ENCODE results near the gene SCMH1. TPM values are rescaled to one million over a fixed set of nuclear protein-coding genes. Genes with fewer than 3 reads are reported as not detected.

The SCMH1 gene
- total RNA-seq, 2 experiments from 2014 or later: 47.0 to 47.7 TPM

- Histone ChIP-seq H3K9me2 (ENCODE audit: insufficient read depth, low read length) (no peaks in the 10 kb centered on the region), H3K36me3 (ENCODE audit: insufficient read depth, low read length) (peaks cover 27% of the 10 kb centered on the region), H2AFZ (ENCODE audit: low read length) (no peak overlapping the region), H3K79me2 (ENCODE audit: insufficient read depth, low read depth, low read length) (no peaks in the 10 kb centered on the region), H4K20me1 (ENCODE audit: insufficient read depth, low read length) (no peaks in the 10 kb centered on the region), H3K4me3 (ENCODE audit: low read depth, low read length, poor library complexity, severe bottlenecking) (no peak overlapping the region), H3K4me2 (ENCODE audit: low read length) (no peak overlapping the region), H3K4me1 (ENCODE audit: insufficient read depth, low read length, poor library complexity, severe bottlenecking) (no peaks in the 10 kb centered on the region), H3K9me3 (ENCODE audit: low read length) (peaks cover 24% of the 10 kb centered on the region), H3K27ac (ENCODE audit: low read depth, low read length, poor library complexity, severe bottlenecking) (no peak overlapping the region)
- TF ChIP-seq CTCF (conservative IDR thresholded peaks at IDR 0.05; ENCODE audit: low read length) (no peak), EZH2phosphoT487 (IDR thresholded peaks at IDR 0.05; ENCODE audit: borderline replicate concordance, low read depth, low read length) (no peak)
- CTCF ChIA-PET (ENCODE audit: unreplicated experiment): no interaction called here
- DNase-seq (ENCODE audit: low spot score): no peak
- intact Hi-C loops (cut with micrococcal nuclease; ENCODE audit: unreplicated experiment): no loop called here
- no TSS peak for BruUV-seq (replicated peaks)
- POLR2A ChIA-PET: interaction anchor here (0.6 kb wide), 1 partner anchor 57 kb away, joined by 3 read pairs; no protein-coding TSS in a partner anchor
Measured at GRCh38 chr1:41164727-41165126, 77.4 kb downstream of the SCMH1 start.

GRCh38 chr1:41162441-41162840 is 79.7 kb downstream of the SCMH1 start:
- no peaks in the 10 kb centered on the region for H3K79me2 ChIP-seq (ENCODE audit: insufficient read depth, low read depth, low read length)
- intact Hi-C loops (cut with micrococcal nuclease; ENCODE audit: unreplicated experiment): no loop called here
- POLR2A ChIA-PET: interaction anchor here (0.9 kb wide), 1 partner anchor 16 kb away, joined by 3 read pairs; no protein-coding TSS in a partner anchor
- DNase-seq (ENCODE audit: low spot score): no peak
- H3K4me2 ChIP-seq (ENCODE audit: low read length): no peak overlapping the region
- no peak overlapping the region for H3K27ac ChIP-seq (ENCODE audit: low read depth, low read length, poor library complexity, severe bottlenecking)
- H3K36me3 ChIP-seq (ENCODE audit: insufficient read depth, low read length): peaks cover 24% of the 10 kb centered on the region
- CTCF ChIA-PET (ENCODE audit: unreplicated experiment): no interaction called here
- H2AFZ ChIP-seq (ENCODE audit: low read length): no peak overlapping the region
- H3K9me2 ChIP-seq (ENCODE audit: insufficient read depth, low read length): no peaks in the 10 kb centered on the region
- no peak for TF ChIP-seq CTCF (conservative IDR thresholded peaks at IDR 0.05; ENCODE audit: low read length)
- no peak for TF ChIP-seq EZH2phosphoT487 (IDR thresholded peaks at IDR 0.05; ENCODE audit: borderline replicate concordance, low read depth, low read length)
- no peak overlapping the region for H3K4me3 ChIP-seq (ENCODE audit: low read depth, low read length, poor library complexity, severe bottlenecking)
- H4K20me1 ChIP-seq (ENCODE audit: insufficient read depth, low read length): no peaks in the 10 kb centered on the region
- no TSS peak for BruUV-seq (replicated peaks)
- H3K9me3 ChIP-seq (ENCODE audit: low read length): peaks cover 9% of the 10 kb centered on the region; the same call in 1 of the 2 replicates
- no peaks in the 10 kb centered on the region for H3K4me1 ChIP-seq (ENCODE audit: insufficient read depth, low read length, poor library complexity, severe bottlenecking)

GRCh38 chr1:41161846-41162245 is 80.3 kb downstream of the SCMH1 start:
- CTCF ChIA-PET (ENCODE audit: unreplicated experiment): no interaction called here
- H3K4me1 ChIP-seq (ENCODE audit: insufficient read depth, low read length, poor library complexity, severe bottlenecking): no peaks in the 10 kb centered on the region
- intact Hi-C loops (cut with micrococcal nuclease; ENCODE audit: unreplicated experiment): no loop called here
- no peaks in the 10 kb centered on the region for H3K9me2 ChIP-seq (ENCODE audit: insufficient read depth, low read length)
- no peaks in the 10 kb centered on the region for H3K79me2 ChIP-seq (ENCODE audit: insufficient read depth, low read depth, low read length)
- no peak for DNase-seq (ENCODE audit: low spot score)
- no peaks in the 10 kb centered on the region for H4K20me1 ChIP-seq (ENCODE audit: insufficient read depth, low read length)
- peaks cover 3% of the 10 kb centered on the region; the same call in 1 of the 2 replicates for H3K9me3 ChIP-seq (ENCODE audit: low read length)
- no peak overlapping the region for H2AFZ ChIP-seq (ENCODE audit: low read length)
- H3K27ac ChIP-seq (ENCODE audit: low read depth, low read length, poor library complexity, severe bottlenecking): no peak overlapping the region
- H3K36me3 ChIP-seq (ENCODE audit: insufficient read depth, low read length): peaks cover 24% of the 10 kb centered on the region
- H3K4me3 ChIP-seq (ENCODE audit: low read depth, low read length, poor library complexity, severe bottlenecking): no peak overlapping the region
- H3K4me2 ChIP-seq (ENCODE audit: low read length): no peak overlapping the region
- TF ChIP-seq EZH2phosphoT487 (IDR thresholded peaks at IDR 0.05; ENCODE audit: borderline replicate concordance, low read depth, low read length) (no peak), CTCF (conservative IDR thresholded peaks at IDR 0.05; ENCODE audit: low read length) (no peak)
- BruUV-seq (replicated peaks): no TSS peak
- POLR2A ChIA-PET: no interaction called here

All from OCI-LY7 (cell line).